HepG2 (cell line): ENCODE results near the gene MSI2. TPM values are rescaled to one million over a fixed set of nuclear protein-coding genes. Genes with fewer than 3 reads are reported as not detected.
A peak's percentile ranks its signal among the peaks of the same experiment; 100 is the strongest.

Source experiments
- DPF2 ChIP-seq: sonication (generic); formaldehyde crosslinking; IDR thresholded peaks from 2 replicates; pipeline ENCODE4 v1.4.0; 2020; ENCODE audit warnings: mild to moderate bottlenecking, low read depth, missing genetic modification reagents, borderline replicate concordance
- GRHL1 ChIP-seq: sonication (generic); formaldehyde crosslinking; conservative IDR thresholded peaks from 2 replicates; pipeline ENCODE4 v1.8.0; 2022; ENCODE audit warnings: missing genetic modification reagents
- HOXD1 ChIP-seq: sonication (generic); formaldehyde crosslinking; IDR thresholded peaks from 2 replicates; pipeline ENCODE4 v1.5.0; 2020; ENCODE audit warnings: missing genetic modification reagents
- KLF11 ChIP-seq: IDR thresholded peaks from 2 replicates; pipeline ENCODE4 v1.6.1; 2016; ENCODE audit warnings: missing compliant biosample characterization
- MAFK ChIP-seq, 2 experiments: IDR thresholded peaks in 1 of 2; conservative IDR thresholded peaks in 1 of 2; 2 replicates each; pipeline ENCODE4 v1.6.1; 2011; ENCODE audit warnings: improper control_type of control experiment in 2 of 2, low read length in 2 of 2
- MYPOP ChIP-seq: sonication (generic); formaldehyde crosslinking; IDR thresholded peaks from 2 replicates; pipeline ENCODE4 v1.8.1; 2023; ENCODE audit warnings: mild to moderate bottlenecking, moderate library complexity, missing genetic modification reagents
- NCOA5 ChIP-seq: sonication (generic); formaldehyde crosslinking; IDR thresholded peaks from 2 replicates; pipeline ENCODE4 v1.4.0; 2020; ENCODE audit warnings: missing genetic modification reagents
- RFX1 ChIP-seq: fragments of 450-650 bp; IDR thresholded peaks from 2 replicates; pipeline ENCODE4 v1.6.1; 2017
- TMF1 ChIP-seq: sonication (generic); formaldehyde crosslinking; IDR thresholded peaks from 2 replicates; pipeline ENCODE4 v1.8.1; 2022; ENCODE audit warnings: low read depth, missing genetic modification reagents
- ZBTB7A ChIP-seq: sonication (generic); formaldehyde crosslinking; IDR thresholded peaks from 2 replicates; pipeline ENCODE4 v1.8.0; 2022; ENCODE audit warnings: mild to moderate bottlenecking, missing genetic modification reagents
- ZFP36 ChIP-seq: fragments of 150-350 bp; IDR thresholded peaks from 2 replicates; pipeline ENCODE4 v1.6.1; 2018; ENCODE audit warnings: borderline replicate concordance, low read length, low read depth; ENCODE audit not compliant: partially characterized antibody
- ZNF329 ChIP-seq: sonication (generic); formaldehyde crosslinking; IDR thresholded peaks from 2 replicates; pipeline ENCODE4 v1.9.0; 2021; ENCODE audit warnings: low read depth, mild to moderate bottlenecking, missing genetic modification reagents
- ZNF564 ChIP-seq: sonication (generic); formaldehyde crosslinking; IDR thresholded peaks from 2 replicates; pipeline ENCODE4 v1.8.1; 2023; ENCODE audit warnings: mild to moderate bottlenecking, missing genetic modification reagents
- ZNF652 ChIP-seq: IDR thresholded peaks from 2 replicates; pipeline ENCODE4 v1.6.1; 2016; ENCODE audit warnings: low read depth, borderline replicate concordance
- ZNF709 ChIP-seq: sonication (generic); formaldehyde crosslinking; IDR thresholded peaks from 2 replicates; pipeline ENCODE4 v1.5.0; 2020; ENCODE audit warnings: mild to moderate bottlenecking, missing genetic modification reagents
- ZNF788 ChIP-seq: sonication (generic); formaldehyde crosslinking; IDR thresholded peaks from 2 replicates; pipeline ENCODE4 v1.5.0; 2020; ENCODE audit warnings: mild to moderate bottlenecking, missing genetic modification reagents, borderline replicate concordance
- polyA plus RNA-seq, 8 experiments: library from polyadenylated mRNA; depleted of rRNA in 3 of 8; stranded (reverse) in 7 of 8; unstranded in 1 of 8; fragments of >200 nt; fragmentation: Illumina TruSeq in 4 of 8; extraction: Trizol in 4 of 8; gene quantifications; 2 replicates each; pipeline versions ENCODE4 v1.2.1 to v1.2.3, GENCODE V29; 2011 to 2016; ENCODE audit warnings: low read depth in 4 of 8, missing spikeins in 1 of 8, mixed read lengths in 1 of 8; ENCODE audit not compliant: insufficient read depth in 1 of 8
- total RNA-seq, 5 experiments: library from RNA; depleted of rRNA; stranded (reverse); fragments of >200 nt; fragmentation: Illumina TruSeq; extraction: Trizol; gene quantifications; 2 replicates each; pipeline ENCODE4 v1.2.3, GENCODE V29; 2016; ENCODE audit warnings: low read depth in 1 of 5
- TF ChIP-seq, protein P1 (sequence below): sonication (generic); formaldehyde crosslinking; IDR thresholded peaks from 2 replicates; pipeline ENCODE4 v1.8.0; 2022; ENCODE audit warnings: missing genetic modification reagents, mild to moderate bottlenecking, moderate library complexity, borderline replicate concordance
- TF ChIP-seq, protein P2 (sequence below): sonication (generic); formaldehyde crosslinking; IDR thresholded peaks from 2 replicates; pipeline ENCODE4 v1.5.0; 2020; ENCODE audit warnings: mild to moderate bottlenecking, missing genetic modification reagents
- TF ChIP-seq, protein P3 (sequence below): sonication (generic); formaldehyde crosslinking; IDR thresholded peaks from 2 replicates; pipeline ENCODE4 v1.9.0; 2022; ENCODE audit warnings: missing genetic modification reagents, mild to moderate bottlenecking, borderline replicate concordance

The MSI2 gene
- total and polyA plus RNA-seq, 2 of the 13 experiments (the other 11 are each of a cell fraction or from before 2014, with no cell fraction given): 77.5 to 78.4 TPM

DNA sequence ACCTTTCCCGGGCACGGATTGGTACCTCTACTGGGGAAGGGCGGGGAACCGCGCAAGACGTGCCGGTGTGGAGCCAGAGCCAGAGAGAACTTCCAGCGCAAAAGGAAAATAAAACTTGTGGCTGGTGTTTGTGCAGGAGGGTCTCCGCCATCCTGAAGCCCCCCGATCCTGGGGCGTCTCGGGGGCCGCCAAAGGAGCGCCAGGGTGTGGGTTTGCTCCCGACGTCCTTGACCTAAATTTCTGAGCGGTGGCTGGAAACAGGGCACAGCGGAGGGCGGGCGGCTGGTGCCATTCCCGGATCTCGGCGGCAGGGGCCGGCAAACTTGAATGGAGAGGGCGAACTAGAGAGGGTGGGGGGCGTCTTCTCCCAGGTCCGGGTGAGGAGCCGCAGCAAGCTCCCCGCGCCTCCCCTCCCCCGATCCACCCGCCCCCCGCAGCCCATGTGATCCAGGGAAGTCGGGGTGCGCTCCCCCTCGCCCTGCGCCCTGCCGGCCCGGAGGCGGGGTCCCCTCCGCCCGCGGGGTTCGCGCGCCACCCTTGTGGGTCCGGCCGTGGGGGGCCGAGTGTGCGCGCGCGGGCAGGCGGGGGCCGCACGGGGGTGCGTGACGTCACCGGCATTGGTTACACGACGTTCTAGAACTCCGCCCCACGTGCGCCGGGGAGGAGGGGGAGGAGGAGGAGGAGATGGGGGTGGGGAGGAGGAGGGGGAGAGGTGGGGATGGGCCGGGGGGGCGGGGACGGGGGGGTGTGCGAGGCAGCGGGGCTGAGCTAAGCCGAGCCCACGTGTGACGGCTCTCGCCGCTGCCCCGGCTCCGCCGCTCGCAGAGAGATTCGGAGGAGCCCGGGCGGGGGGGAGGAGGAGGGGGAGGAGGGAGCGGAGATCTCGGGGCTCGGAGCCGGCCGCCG, at the start of gene MSI2 (continued):
- TF ChIP-seq, protein P1, sequence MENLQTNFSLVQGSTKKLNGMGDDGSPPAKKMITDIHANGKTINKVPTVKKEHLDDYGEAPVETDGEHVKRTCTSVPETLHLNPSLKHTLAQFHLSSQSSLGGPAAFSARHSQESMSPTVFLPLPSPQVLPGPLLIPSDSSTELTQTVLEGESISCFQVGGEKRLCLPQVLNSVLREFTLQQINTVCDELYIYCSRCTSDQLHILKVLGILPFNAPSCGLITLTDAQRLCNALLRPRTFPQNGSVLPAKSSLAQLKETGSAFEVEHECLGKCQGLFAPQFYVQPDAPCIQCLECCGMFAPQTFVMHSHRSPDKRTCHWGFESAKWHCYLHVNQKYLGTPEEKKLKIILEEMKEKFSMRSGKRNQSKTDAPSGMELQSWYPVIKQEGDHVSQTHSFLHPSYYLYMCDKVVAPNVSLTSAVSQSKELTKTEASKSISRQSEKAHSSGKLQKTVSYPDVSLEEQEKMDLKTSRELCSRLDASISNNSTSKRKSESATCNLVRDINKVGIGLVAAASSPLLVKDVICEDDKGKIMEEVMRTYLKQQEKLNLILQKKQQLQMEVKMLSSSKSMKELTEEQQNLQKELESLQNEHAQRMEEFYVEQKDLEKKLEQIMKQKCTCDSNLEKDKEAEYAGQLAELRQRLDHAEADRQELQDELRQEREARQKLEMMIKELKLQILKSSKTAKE (CRISPR knock-in tag): no peak; the same call in 1 of the 2 replicates
- TF ChIP-seq DPF2 (CRISPR knock-in tag) (no peak), ZNF709 (CRISPR knock-in tag) (0 out of 2 replicates have a peak, but pooled peaks have one; percentile 41), ZNF329 (CRISPR knock-in tag) (no peak), ZFP36 (no peak), MAFK (conservative IDR thresholded peaks at IDR 0.05 in 1 of 2, IDR thresholded peaks at IDR 0.05 in 1 of 2; ENCODE audit: low read length in 2 of 2) (no peak), NCOA5 (CRISPR knock-in tag) (no peak), ZNF652 (CRISPR knock-in tag) (no peak), HOXD1 (no peak), ZBTB7A (CRISPR knock-in tag) (no peak), MYPOP (CRISPR knock-in tag) (0 out of 2 replicates have a peak, but pooled peaks have one; percentile 59), GRHL1 (CRISPR knock-in tag) (no peak), ZNF788 (CRISPR knock-in tag) (peak; percentile 59; the same call in 1 of the 2 replicates), RFX1 (no peak), TMF1 (peak; percentile 84; the same call in 1 of the 2 replicates), KLF11 (CRISPR knock-in tag) (no peak), ZNF564 (CRISPR knock-in tag) (0 out of 2 replicates have a peak, but pooled peaks have one; percentile 35)
- TF ChIP-seq, protein P2, sequence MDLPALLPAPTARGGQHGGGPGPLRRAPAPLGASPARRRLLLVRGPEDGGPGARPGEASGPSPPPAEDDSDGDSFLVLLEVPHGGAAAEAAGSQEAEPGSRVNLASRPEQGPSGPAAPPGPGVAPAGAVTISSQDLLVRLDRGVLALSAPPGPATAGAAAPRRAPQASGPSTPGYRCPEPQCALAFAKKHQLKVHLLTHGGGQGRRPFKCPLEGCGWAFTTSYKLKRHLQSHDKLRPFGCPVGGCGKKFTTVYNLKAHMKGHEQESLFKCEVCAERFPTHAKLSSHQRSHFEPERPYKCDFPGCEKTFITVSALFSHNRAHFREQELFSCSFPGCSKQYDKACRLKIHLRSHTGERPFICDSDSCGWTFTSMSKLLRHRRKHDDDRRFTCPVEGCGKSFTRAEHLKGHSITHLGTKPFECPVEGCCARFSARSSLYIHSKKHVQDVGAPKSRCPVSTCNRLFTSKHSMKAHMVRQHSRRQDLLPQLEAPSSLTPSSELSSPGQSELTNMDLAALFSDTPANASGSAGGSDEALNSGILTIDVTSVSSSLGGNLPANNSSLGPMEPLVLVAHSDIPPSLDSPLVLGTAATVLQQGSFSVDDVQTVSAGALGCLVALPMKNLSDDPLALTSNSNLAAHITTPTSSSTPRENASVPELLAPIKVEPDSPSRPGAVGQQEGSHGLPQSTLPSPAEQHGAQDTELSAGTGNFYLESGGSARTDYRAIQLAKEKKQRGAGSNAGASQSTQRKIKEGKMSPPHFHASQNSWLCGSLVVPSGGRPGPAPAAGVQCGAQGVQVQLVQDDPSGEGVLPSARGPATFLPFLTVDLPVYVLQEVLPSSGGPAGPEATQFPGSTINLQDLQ (CRISPR knock-in tag): no peak; the same call in 1 of the 2 replicates
- TF ChIP-seq, protein P3, sequence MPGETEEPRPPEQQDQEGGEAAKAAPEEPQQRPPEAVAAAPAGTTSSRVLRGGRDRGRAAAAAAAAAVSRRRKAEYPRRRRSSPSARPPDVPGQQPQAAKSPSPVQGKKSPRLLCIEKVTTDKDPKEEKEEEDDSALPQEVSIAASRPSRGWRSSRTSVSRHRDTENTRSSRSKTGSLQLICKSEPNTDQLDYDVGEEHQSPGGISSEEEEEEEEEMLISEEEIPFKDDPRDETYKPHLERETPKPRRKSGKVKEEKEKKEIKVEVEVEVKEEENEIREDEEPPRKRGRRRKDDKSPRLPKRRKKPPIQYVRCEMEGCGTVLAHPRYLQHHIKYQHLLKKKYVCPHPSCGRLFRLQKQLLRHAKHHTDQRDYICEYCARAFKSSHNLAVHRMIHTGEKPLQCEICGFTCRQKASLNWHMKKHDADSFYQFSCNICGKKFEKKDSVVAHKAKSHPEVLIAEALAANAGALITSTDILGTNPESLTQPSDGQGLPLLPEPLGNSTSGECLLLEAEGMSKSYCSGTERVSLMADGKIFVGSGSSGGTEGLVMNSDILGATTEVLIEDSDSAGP: no peak; the same call in 1 of the 2 replicates
